Liver (tissue), 9 donors: ENCODE data around the gene DBH. TPM values are rescaled to one million over a fixed set of nuclear protein-coding genes. Genes with fewer than 3 reads are reported as not detected.

ENCODE experiments used
- DNase-seq: peaks from one replicate; pipeline ENCODE4 v3.0.0-alpha.2; 2017; ENCODE audit warnings: low spot score
- H3K27ac ChIP-seq, 2 donors: one replicate each; pipeline ENCODE4 v1.7.0; 2013; ENCODE audit warnings: inconsistent platforms in 2 of 2, low read length in 2 of 2, control low read depth in 1 of 2, low read depth in 1 of 2, mild to moderate bottlenecking in 1 of 2
- H3K27me3 ChIP-seq, 4 donors: one replicate each; pipeline versions ENCODE4 v1.6.1 to v1.7.0; 2013; ENCODE audit warnings: low read length in 3 of 4, inconsistent platforms in 1 of 4, mild to moderate bottlenecking in 1 of 4, moderate library complexity in 1 of 4; ENCODE audit not compliant: control insufficient read depth in 4 of 4, insufficient read depth in 4 of 4
- H3K36me3 ChIP-seq, 4 donors: one replicate each; pipeline versions ENCODE4 v1.6.1 to v1.7.0; 2013; ENCODE audit warnings: low read length in 3 of 4, mild to moderate bottlenecking in 3 of 4, low read depth in 1 of 4, moderate library complexity in 1 of 4; ENCODE audit not compliant: control insufficient read depth in 4 of 4, insufficient read depth in 3 of 4
- H3K4me1 ChIP-seq, 4 donors: one replicate each; pipeline versions ENCODE4 v1.6.1 to v1.7.0; 2013; ENCODE audit warnings: low read length in 3 of 4, mild to moderate bottlenecking in 3 of 4, moderate library complexity in 1 of 4; ENCODE audit not compliant: control insufficient read depth in 4 of 4, insufficient read depth in 4 of 4
- H3K4me3 ChIP-seq, 3 donors: one replicate each; pipeline versions ENCODE4 v1.6.1 to v1.7.0; 2013; ENCODE audit warnings: low read length in 3 of 3, control low read depth in 1 of 3, low read depth in 1 of 3, mild to moderate bottlenecking in 1 of 3
- H3K9ac ChIP-seq, 2 donors: one replicate each; pipeline ENCODE4 v1.7.0; 2013; ENCODE audit warnings: low read length in 2 of 2, mild to moderate bottlenecking in 2 of 2, moderate library complexity in 2 of 2, control low read depth in 1 of 2, low read depth in 1 of 2
- H3K9me3 ChIP-seq, 4 donors: one replicate each; pipeline versions ENCODE4 v1.6.1 to v1.7.0; 2013; ENCODE audit warnings: low read length in 3 of 4; ENCODE audit not compliant: control insufficient read depth in 4 of 4
- ATF3 ChIP-seq: IDR thresholded peaks from 2 replicates; pipeline ENCODE4 v1.6.1; 2016; ENCODE audit warnings: antibody characterized with exemption
- CTCF ChIP-seq: fragments of 150-350 bp; IDR thresholded peaks from 2 replicates; pipeline ENCODE4 v1.5.1; 2017; ENCODE audit warnings: improper control_type of control experiment, low read depth, low read length; ENCODE audit not compliant: missing input control
- FOXA2 ChIP-seq: IDR thresholded peaks from 2 replicates; pipeline ENCODE4 v1.6.1; 2016; ENCODE audit warnings: antibody characterized with exemption
- GABPA ChIP-seq, 2 donors: IDR thresholded peaks in 1 of 2; conservative IDR thresholded peaks in 1 of 2; 2 replicates each; pipeline ENCODE4 v1.6.1; 2016; ENCODE audit warnings: antibody characterized with exemption in 2 of 2, mild to moderate bottlenecking in 1 of 2, moderate library complexity in 1 of 2
- HNF4A ChIP-seq, 2 donors: conservative IDR thresholded peaks; 2 replicates each; pipeline ENCODE4 v1.6.1; 2016; ENCODE audit warnings: antibody characterized with exemption in 2 of 2, mild to moderate bottlenecking in 2 of 2
- HNF4G ChIP-seq: IDR thresholded peaks from 2 replicates; pipeline ENCODE4 v1.6.1; 2016; ENCODE audit warnings: antibody characterized with exemption
- JUND ChIP-seq, 2 donors: IDR thresholded peaks; 2 replicates each; pipeline ENCODE4 v1.6.1; 2016; ENCODE audit warnings: antibody characterized with exemption in 2 of 2
- MAX ChIP-seq: IDR thresholded peaks from 2 replicates; pipeline ENCODE4 v1.6.1; 2016; ENCODE audit warnings: antibody characterized with exemption
- RAD21 ChIP-seq, 2 donors: IDR thresholded peaks; 2 replicates each; pipeline ENCODE4 v1.6.1; 2016; ENCODE audit warnings: antibody characterized with exemption in 2 of 2, mild to moderate bottlenecking in 2 of 2
- REST ChIP-seq: IDR thresholded peaks from 2 replicates; pipeline ENCODE4 v1.6.1; 2016; ENCODE audit warnings: antibody characterized with exemption, mild to moderate bottlenecking
- RXRA ChIP-seq, 2 donors: IDR thresholded peaks; 2 replicates each; pipeline ENCODE4 v1.6.1; 2017 to 2018; ENCODE audit warnings: antibody characterized with exemption in 2 of 2, mild to moderate bottlenecking in 1 of 2
- SP1 ChIP-seq: IDR thresholded peaks from 2 replicates; pipeline ENCODE4 v1.6.1; 2018; ENCODE audit warnings: antibody characterized with exemption, mild to moderate bottlenecking
- TAF1 ChIP-seq: conservative IDR thresholded peaks from 2 replicates; pipeline ENCODE4 v1.6.1; 2016; ENCODE audit warnings: antibody characterized with exemption, mild to moderate bottlenecking
- YY1 ChIP-seq: IDR thresholded peaks from 2 replicates; pipeline ENCODE4 v1.6.1; 2016; ENCODE audit warnings: antibody characterized with exemption, mild to moderate bottlenecking
- ZBTB33 ChIP-seq: IDR thresholded peaks from 2 replicates; pipeline ENCODE4 v1.6.1; 2016; ENCODE audit warnings: antibody characterized with exemption
- WGBS: extraction: QIAGEN DNeasy Blood & Tissue Kit; methylation state at CpG from one replicate; pipeline ENCODE4 v1.1.7; 2013; 5-methylcytosine and 5-hydroxymethylcytosine counted together
- polyA plus RNA-seq, 2 donors: library from polyadenylated mRNA; stranded (reverse) in 1 of 2; unstranded in 1 of 2; fragments of 200-250 nt in 1 of 2; fragments of >200 nt in 1 of 2; fragmentation: Nextera tagmentation in 1 of 2; extraction: Ambion mirVana in 1 of 2; gene quantifications; one replicate each; pipeline versions ENCODE4 v1.2.1 to v1.2.3, GENCODE V29; 2013 to 2015
- total RNA-seq, 2 donors: library from RNA; depleted of rRNA; stranded (reverse); fragments of >200 nt; gene quantifications; one replicate each; pipeline ENCODE4 v1.2.3, GENCODE V29; 2014
- donor health status: healthy.
- donor health status: healthy.
- donor health status: healthy.
- donor health status: healthy.
- donor health status: healthy.

Gene DBH
- total and polyA plus RNA-seq, 4 donors: 0.37 to 21.2 (median 2.5) TPM

- 95% methylated on average over 6 of the region's 6 CpGs for WGBS
- no peaks in the 10 kb centered on the region for H3K4me1 ChIP-seq
- H3K4me3 ChIP-seq: no peak overlapping the region
- H3K9me3 ChIP-seq: peaks cover 3 to 18% (median 8%) of the 10 kb centered on the region in 4 donors
- no peaks in the 10 kb centered on the region for H3K27me3 ChIP-seq
- TF ChIP-seq MAX (no peak), ZBTB33 (no peak), YY1 (no peak), ATF3 (no peak), REST (no peak), RAD21 (IDR thresholded peaks at IDR 0.05) (no peak), JUND (IDR thresholded peaks at IDR 0.05) (no peak)
- no peaks in the 10 kb centered on the region for H3K36me3 ChIP-seq
- no peak overlapping the region for H3K9ac ChIP-seq
- H3K27ac ChIP-seq: no peak overlapping the region
- no peak for DNase-seq
Measured at GRCh38 chr9:133599470-133600173, 36.5 kb upstream of the DBH start.

GRCh38 chr9:133600739-133601138 is 35.4 kb upstream of the DBH start:
- Histone ChIP-seq H3K9me3 (peaks cover 3 to 18% (median 8%) of the 10 kb centered on the region in 4 donors), H3K4me3 (no peak overlapping the region), H3K27ac (no peak overlapping the region), H3K4me1 (no peaks in the 10 kb centered on the region), H3K27me3 (no peaks in the 10 kb centered on the region), H3K36me3 (no peaks in the 10 kb centered on the region), H3K9ac (no peak overlapping the region)
- 68% methylated on average over 7 of the region's 7 CpGs for whole genome bisulfite sequencing
- TF ChIP-seq FOXA2: no peak
- no peak for TF ChIP-seq RXRA (IDR thresholded peaks at IDR 0.05)
- TF ChIP-seq ATF3: no peak
- no peak for TF ChIP-seq GABPA (IDR thresholded peaks at IDR 0.05 in 1 of 2, conservative IDR thresholded peaks at IDR 0.05 in 1 of 2)
- no peak for TF ChIP-seq HNF4G
- TF ChIP-seq JUND (IDR thresholded peaks at IDR 0.05): no peak
- no peak for TF ChIP-seq REST
- no peak for TF ChIP-seq TAF1
- TF ChIP-seq SP1: no peak
- TF ChIP-seq HNF4A (conservative IDR thresholded peaks at IDR 0.05): no peak
- TF ChIP-seq CTCF: no peak
- no peak for TF ChIP-seq MAX
- no peak for DNase-seq
